ENCODE data around the gene MORF4L1. TPM values are rescaled to one million over a fixed set of nuclear protein-coding genes. Genes with fewer than 3 reads are reported as not detected.
A peak's percentile ranks its signal among the peaks of the same experiment; 100 is the strongest.
"Not testable (repeated sequence)": the region's sequence is repeated elsewhere in the genome, so short reads cannot be mapped to it uniquely, and the experiment has no call there.

The MORF4L1 gene
- total RNA-seq, 1 donor from 2014 or later = 604 TPM

DNA sequence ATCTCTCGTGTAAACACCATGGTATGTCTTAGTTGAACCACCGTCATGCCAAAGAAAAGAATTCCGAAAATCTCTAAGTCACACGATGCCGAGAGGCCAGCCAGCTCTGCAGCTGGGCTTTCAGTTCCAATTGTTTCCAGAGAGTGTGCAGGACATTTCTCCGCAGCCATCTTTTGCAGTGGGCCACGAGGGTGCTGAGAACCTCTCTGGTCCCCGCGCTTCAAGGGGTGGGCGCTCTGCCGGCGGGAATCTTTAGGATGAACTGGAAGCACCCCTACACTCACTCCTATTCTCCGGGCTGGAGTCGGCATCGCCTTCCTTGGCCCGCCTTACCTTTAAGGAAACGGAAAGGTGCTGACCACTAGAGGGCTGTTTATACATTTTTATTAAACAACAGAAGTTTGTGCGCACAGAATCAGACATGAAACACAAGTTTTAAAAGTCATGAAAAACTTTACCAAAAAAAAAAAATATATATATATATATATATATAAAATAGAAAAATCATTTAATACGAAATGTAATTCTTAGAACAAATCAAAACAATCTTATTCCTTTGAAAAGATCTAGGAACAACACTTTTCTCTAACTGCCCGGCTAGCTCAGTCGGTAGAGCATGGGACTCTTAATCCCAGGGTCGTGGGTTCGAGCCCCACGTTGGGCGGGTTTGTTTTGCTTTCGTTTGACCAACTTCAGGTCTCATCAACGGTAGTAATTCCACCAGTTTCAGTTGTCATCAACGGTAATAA is 12.5 kb upstream of the MORF4L1 start:
- peak; percentile 89 for DNase-seq

GRCh38 chr15:78865585-78865984 is 7.1 kb upstream of the MORF4L1 start:
- DNase-seq = not testable (repeated sequence)

GRCh38 chr15:78866031-78866430 is 6.7 kb upstream of the MORF4L1 start:
- not testable (repeated sequence) for DNase-seq

- no peak for DNase-seq
Observed at GRCh38 chr15:78866803-78867202, 5.9 kb upstream of the MORF4L1 start.

GRCh38 chr15:78868366-78868765 is 4.3 kb upstream of the MORF4L1 start:
- DNase-seq = no peak

GRCh38 chr15:78871483-78872127 is 1.1 kb upstream of the MORF4L1 start:
- DNase-seq = not testable (repeated sequence)

DNA sequence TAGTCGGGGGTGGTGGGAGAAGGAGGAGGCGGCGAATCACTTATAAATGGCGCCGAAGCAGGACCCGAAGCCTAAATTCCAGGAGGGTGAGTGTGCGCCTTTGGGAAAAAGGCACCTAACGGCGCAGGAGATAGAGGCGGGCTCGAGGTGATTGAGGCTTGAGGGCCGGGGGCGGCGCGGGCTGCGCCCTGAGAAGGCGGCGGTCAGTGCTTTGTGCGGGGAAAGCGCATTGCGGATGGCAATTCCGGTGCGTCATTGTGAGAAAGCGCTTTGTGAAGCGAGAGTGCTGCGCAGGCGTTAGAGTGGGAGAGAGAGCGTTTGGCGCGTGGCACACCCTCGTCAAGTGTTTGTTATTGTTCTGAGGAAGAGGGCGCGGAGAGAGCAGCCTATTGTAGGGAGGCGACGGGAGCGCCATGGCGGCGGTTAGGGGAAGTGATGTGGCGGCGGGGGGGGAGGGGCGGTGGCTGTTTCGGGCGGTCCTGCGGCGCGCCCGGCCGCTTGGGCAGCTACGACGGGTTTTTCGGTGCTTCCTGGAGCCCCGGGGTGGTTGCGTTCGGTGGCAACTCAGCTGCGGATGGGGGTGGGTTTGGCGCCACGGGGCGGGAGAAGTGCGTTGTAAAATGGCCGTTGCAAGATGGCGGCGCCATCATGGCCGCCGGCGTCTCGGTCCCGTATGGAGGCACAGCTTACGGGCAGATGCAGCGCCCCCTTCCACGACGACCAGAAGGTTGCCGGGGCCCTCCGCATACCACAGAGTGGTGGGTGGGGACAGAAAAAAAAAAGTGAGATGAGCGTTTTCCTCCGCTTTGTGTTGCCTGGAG is 492 bp downstream of the MORF4L1 start:
- DNase-seq = peak; percentile 96

GRCh38 chr15:78873793-78874765 is 1.4 kb downstream of the MORF4L1 start:
- peak; percentile 49 for DNase-seq

- no peak for DNase-seq
Observed at GRCh38 chr15:78875107-78875914, 2.6 kb downstream of the MORF4L1 start.

DNA sequence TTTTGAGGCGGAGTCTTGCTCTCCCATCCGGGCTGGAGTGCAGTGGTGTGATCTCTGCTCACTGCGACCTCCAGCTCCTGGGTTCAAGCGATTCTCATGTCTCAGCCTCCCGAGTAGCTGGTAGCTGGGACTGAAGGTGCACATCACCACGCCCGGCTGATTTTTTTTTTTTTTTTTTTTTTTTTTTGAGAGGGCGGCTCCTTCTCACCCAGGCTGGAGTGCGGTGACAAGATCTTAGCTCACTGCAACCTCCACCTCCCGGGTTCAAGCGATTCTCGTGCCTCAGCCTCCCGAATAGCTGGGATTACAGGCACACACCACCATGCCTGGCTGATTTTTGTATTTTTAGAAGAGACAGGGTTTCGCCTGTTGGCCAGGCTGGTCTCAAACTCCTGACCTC is 4.3 kb downstream of the MORF4L1 start:
- not testable (repeated sequence) for DNase-seq

GRCh38 chr15:78878356-78878755 is 5.7 kb downstream of the MORF4L1 start:
- no peak for DNase-seq

DNA sequence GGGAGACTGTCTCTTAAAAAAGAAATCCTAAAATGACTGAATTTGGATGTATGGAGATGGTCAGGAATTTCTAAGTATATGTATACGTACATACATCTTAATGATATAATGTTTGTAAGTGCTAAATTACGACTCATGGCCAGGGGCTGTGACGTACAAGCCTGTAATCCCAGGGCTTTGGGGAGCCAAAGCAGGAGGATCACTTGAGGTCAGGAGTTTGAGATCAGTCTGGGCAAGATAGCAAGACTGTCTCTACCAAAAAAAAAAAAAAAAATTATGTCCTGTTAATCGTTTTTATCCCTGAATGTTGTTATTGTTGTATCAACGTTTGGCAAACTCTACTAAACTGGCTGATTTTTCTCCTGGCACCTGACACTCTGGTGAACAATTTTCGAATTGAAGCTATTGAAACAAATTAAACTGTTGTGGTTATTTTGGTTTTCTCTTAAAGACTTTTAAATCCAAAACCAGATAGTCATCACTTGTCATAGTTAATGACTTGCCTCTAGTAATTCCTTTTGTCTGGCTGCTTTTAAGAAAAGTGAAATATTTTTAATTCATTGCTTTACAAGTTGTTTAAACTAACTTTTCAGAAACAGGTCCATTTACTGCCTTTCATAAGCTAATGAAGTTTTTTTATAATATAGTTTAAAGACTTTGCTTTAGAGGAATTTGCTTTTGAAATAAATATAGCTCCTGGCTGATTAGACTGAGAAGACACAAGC is 7.0 kb downstream of the MORF4L1 start:
- no peak for DNase-seq

GRCh38 chr15:78880242-78880533 is 7.5 kb downstream of the MORF4L1 start:
- no peak for DNase-seq

DNA sequence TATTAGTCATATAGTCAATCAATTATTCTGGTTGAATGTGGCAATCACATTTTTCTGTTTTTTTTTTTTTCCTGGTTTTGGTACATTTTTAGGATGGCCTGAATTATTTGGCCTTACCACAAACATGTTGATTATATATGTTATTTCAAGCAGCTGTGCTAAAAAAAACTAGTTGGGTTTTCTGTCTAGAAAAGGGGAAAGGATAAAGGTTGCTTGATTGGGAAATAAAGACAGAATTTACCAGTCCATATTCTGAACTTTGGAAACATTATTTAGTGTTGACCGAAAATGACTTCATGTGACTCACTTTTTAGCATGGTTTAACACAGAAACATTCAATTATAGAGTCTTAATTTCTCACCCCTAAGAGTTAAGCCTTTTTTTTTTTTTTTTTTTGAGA is 8.1 kb downstream of the MORF4L1 start:
- DNase-seq = no peak

DNA sequence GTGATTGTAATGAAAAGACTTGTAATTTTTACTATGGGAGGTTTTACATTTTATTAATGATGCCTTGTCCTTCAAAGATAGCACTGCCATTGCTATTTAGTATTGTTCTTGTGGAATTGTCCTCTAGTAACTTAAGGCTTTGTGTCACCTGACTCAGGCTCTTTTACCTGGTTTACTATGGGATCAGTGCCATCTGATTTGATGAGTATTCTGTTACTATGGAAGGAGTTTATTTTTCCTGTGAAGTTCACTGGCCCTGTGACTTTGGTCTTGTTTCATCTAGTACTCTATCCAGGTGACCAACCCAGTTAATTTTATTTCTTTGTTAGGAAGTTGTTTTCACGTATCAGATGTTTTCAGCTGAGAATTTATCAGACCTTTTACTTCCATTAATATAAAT is 9.0 kb downstream of the MORF4L1 start:
- no peak for DNase-seq

- DNase-seq = no peak
Observed at GRCh38 chr15:78889000-78889399, 16.3 kb downstream of the MORF4L1 start.

- no peak for DNase-seq
Observed at GRCh38 chr15:78893538-78893937, 20.8 kb downstream of the MORF4L1 start.

- no peak for DNase-seq
Observed at GRCh38 chr15:78895471-78895870, 22.8 kb downstream of the MORF4L1 start.

- no peak for DNase-seq
Observed at GRCh38 chr15:78898540-78898939, 25.9 kb downstream of the MORF4L1 start.

- DNase-seq = not testable (repeated sequence)
Observed at GRCh38 chr15:78900819-78901533, 28.3 kb downstream of the MORF4L1 start.

Data from tongue (tissue), 2 donors.